Dedifferentiated amniotic fluid mesenchymal stem cell (primary cell): ENCODE measurements around the gene RAB15.

Experiments
- DNase-seq: peaks from one replicate; pipeline ENCODE4 v3.0.0-alpha.2; 2016; ENCODE audit errors: extremely low spot score

The RAB15 gene

GRCh38 chr14:64990296-64990695 is 18.2 kb upstream of the RAB15 start:
- no peak for DNase-seq

GRCh38 chr14:64987438-64987767 is 15.3 kb upstream of the RAB15 start:
- no peak for DNase-seq

GRCh38 chr14:64986648-64987437 is 14.7 kb upstream of the RAB15 start, which contains the start of gene FNTB:
FNTB (plus strand) TSS chr14:64986895; CDS start chr14:64986954, 59 bp downstream.
- peak; percentile 98 for DNase-seq

DNA sequence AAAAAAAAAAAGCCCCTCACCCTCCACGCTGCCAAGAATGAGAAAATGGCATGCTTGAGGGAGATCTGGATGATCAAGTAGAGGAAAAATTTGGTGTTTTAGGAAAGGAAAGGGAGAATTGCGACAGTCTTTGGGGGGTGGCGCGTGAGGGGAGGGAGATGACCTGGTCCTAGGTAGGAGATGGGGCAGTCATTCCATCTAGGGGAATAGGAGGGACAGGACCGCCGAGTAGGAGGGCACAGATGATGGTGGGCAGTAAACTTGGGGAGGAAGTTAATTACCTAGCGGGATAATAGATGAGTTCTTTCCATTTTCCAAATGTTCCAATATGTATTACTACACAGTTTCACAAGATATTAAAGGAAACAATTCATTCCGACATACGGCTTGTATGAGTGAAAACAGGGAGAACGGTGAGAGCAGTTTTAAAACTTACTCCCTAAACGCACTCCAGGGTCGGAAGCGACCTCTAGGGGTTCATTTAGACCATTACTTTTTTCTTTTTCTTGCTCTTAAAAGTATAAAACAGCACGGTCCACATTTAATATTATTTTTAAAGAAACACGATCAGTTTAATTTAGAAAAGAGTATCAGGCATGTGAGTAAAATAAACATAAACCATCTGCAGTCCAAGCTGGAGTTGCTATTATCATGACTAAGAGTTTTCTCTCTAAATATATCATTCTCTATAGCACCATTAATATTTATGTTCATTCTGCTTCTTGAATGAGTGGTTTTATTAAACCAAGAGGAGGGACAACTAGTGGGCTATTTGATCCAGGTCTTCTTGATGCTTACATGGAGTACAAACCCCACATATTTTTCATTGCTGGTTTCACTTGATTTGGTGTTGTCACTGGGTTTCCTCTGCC is 11.5 kb upstream of the RAB15 start:
- DNase-seq: peak; percentile 66

GRCh38 chr14:64979336-64980074 is 7.4 kb upstream of the RAB15 start:
- DNase-seq: peak; percentile 45

DNA sequence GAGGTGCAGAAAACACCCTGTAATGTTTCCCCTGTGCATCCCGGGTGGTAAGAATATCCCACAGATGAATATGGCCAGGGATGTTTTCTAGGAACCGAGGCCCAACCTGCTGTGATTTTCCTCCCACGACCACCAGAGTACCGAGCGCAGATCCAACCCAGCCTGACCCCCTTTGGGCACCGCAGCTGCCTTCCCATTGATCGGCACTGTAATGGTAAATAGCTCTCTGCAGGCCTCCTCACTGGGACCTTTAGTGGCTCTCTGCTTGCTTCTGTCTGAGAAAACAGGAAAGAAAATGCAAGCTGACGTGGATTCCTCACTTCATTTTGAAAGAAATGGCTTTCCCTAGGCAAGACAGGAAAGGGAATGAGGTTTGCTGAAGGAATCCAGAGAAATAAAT is 2.4 kb upstream of the RAB15 start:
- DNase-seq: no peak

DNA sequence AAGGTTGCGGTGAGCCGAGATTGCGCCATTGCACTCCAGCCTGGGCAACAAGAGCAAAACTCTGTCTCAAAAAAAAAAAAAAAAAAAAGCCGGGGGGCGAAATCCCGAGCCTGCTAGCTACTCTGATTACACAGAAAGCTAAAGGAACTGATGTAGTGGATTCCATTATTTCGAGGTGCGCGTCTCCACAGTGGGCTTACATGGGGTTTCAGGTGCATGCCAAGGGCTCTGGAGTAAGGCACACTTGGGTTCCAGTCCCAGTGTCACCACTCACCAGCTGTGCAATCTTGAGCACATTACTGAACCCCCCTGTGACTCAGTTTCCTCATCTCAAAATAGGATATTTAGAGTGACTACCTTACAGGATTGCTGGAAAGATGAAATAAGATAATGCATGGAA is 1.7 kb upstream of the RAB15 start:
- no peak for DNase-seq

- DNase-seq: no peak
Observed at GRCh38 chr14:64973026-64973442, 898 bp upstream of the RAB15 start.

- no peak for DNase-seq
Observed at GRCh38 chr14:64971491-64971942, 619 bp downstream of the RAB15 start.

- no peak for DNase-seq
Observed at GRCh38 chr14:64970776-64971477, 1.2 kb downstream of the RAB15 start.

- no peak for DNase-seq
Observed at GRCh38 chr14:64970041-64970440, 2.1 kb downstream of the RAB15 start.

- no peak for DNase-seq
Observed at GRCh38 chr14:64968651-64969050, 3.5 kb downstream of the RAB15 start.

GRCh38 chr14:64968167-64968566 is 4.0 kb downstream of the RAB15 start:
- no peak for DNase-seq

GRCh38 chr14:64966976-64967375 is 5.2 kb downstream of the RAB15 start:
- DNase-seq: no peak

GRCh38 chr14:64965356-64966000 is 6.7 kb downstream of the RAB15 start:
- DNase-seq: no peak

GRCh38 chr14:64963611-64964010 is 8.5 kb downstream of the RAB15 start:
- no peak for DNase-seq

DNA sequence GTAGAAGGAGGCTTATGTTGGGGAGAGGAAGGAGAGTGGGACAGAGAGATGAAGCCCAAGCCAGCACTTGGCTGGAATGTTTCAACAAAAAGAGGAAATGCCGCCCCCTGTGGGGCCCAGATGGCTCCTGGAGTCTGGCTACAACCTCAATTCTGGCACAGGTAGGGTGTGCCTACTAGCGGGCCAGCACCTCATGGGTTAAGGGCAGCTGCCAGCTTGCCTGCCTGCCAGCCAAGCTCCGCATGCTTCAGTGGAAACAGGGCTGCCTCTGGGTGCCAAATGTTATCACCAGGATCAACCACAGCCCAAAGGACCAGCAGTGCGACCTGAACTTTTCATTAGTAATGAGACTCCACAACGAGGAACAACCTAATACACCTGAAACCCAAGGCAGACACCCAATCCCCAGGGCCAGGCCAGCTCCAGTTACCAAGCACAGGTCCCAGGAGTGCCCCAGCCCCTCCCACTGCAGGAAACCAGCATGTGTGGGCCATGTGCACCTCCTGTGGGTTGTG is 11.3 kb downstream of the RAB15 start:
- DNase-seq: no peak

DNA sequence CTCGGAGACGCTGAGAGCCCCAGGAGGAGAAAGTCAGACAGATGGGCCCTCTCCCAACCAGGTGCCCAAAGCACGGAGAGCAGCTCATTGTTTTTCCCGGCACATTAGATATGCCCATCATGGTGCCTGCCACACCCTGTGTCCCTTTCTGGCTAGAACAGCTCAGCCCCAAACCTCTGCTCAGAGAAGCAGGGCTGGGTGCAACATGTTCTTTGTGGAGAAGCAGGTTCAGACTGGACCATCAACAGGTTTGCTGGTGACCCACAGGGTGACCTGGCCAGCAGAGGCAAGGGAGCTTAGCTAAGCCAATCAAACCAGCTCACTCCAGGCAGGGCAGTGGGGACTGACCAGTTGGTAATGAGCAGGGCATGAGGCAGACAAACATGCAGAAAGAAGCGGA is 13.4 kb downstream of the RAB15 start:
- DNase-seq: no peak

GRCh38 chr14:64958201-64958600 is 13.9 kb downstream of the RAB15 start:
- no peak for DNase-seq

- no peak for DNase-seq
Observed at GRCh38 chr14:64956697-64957406, 15.3 kb downstream of the RAB15 start.
